A673 (cell line): ENCODE results near the gene CNTROB. TPM values are rescaled to one million over a fixed set of nuclear protein-coding genes. Genes with fewer than 3 reads are reported as not detected.

Experiments used
- Bru-seq: library from RNA; stranded (reverse); fragments of 400-500 nt; gene quantifications from one replicate; lab custom pipeline; 2021; lab: Mats Ljungman, UMichigan
- BruChase-seq, 2 experiments: library from RNA; stranded (reverse); fragments of 400-500 nt; gene quantifications; one replicate each; lab custom pipeline; 2021; lab: Mats Ljungman, UMichigan
- BruUV-seq: library from RNA; stranded (reverse); fragments of 400-500 nt; replicated peaks from 2 replicates; lab custom pipeline; 2021; lab: Mats Ljungman, UMichigan
- CTCF ChIA-PET: fragments of 300-600 bp; sonication (Branson Sonifier 250); formaldehyde crosslinking; loops from one replicate; lab custom pipeline; 2022; ENCODE audit warnings: antibody characterized with exemption; lab: Charles Lee
- POLR2A ChIA-PET: fragments of 300-600 bp; sonication (Branson Sonifier 250); formaldehyde crosslinking; loops from one replicate; lab custom pipeline; 2022; ENCODE audit warnings: antibody characterized with exemption; ENCODE audit not compliant: low non-redundant PET; lab: Charles Lee
- DNase-seq: peaks from one replicate; pipeline ENCODE4 v3.0.0-alpha.2; 2015; ENCODE audit warnings: low spot score
- H3K27ac ChIP-seq: fragments of 200-600 bp; sonication (generic); 2 replicates; pipeline ENCODE4 v1.5.1; 2016; ENCODE audit warnings: mixed run types, low read depth, mild to moderate bottlenecking, mixed read lengths, antibody characterized with exemption, low read length; ENCODE audit not compliant: poor library complexity, severe bottlenecking
- H3K27me3 ChIP-seq: fragments of 200-600 bp; sonication (generic); replicated peaks from 2 replicates; pipeline ENCODE4 v1.6.1; 2017; ENCODE audit warnings: mixed run types, low read depth, mild to moderate bottlenecking, mixed read lengths, antibody characterized with exemption, low read length; ENCODE audit not compliant: insufficient read depth, poor library complexity
- H3K36me3 ChIP-seq: fragments of 200-600 bp; sonication (generic); 2 replicates; pipeline ENCODE4 v1.6.1; 2016; ENCODE audit warnings: mixed run types, mild to moderate bottlenecking, mixed read lengths, antibody characterized with exemption, low read length; ENCODE audit not compliant: insufficient read depth, poor library complexity, severe bottlenecking
- H3K4me1 ChIP-seq: fragments of 200-600 bp; sonication (generic); 2 replicates; pipeline ENCODE4 v1.6.1; 2017; ENCODE audit warnings: mixed run types, mild to moderate bottlenecking, mixed read lengths, antibody characterized with exemption, low read length; ENCODE audit not compliant: insufficient read depth, poor library complexity, severe bottlenecking
- H3K4me3 ChIP-seq: fragments of 200-600 bp; sonication (generic); 2 replicates; pipeline ENCODE4 v1.5.1; 2016; ENCODE audit warnings: low read depth, mixed run types, mild to moderate bottlenecking, mixed read lengths, low read length; ENCODE audit not compliant: poor library complexity, severe bottlenecking
- H3K9me3 ChIP-seq: fragments of 200-600 bp; sonication (generic); 2 replicates; pipeline ENCODE4 v1.6.1; 2016; ENCODE audit warnings: mixed run types, low read depth, mild to moderate bottlenecking, mixed read lengths, antibody characterized with exemption, low read length; ENCODE audit not compliant: poor library complexity, severe bottlenecking
- CTCF ChIP-seq: fragments of 300-800, 200-600 bp; sonication (generic); conservative IDR thresholded peaks from 2 replicates; pipeline ENCODE4 v1.5.1; 2017; ENCODE audit warnings: low read depth, mild to moderate bottlenecking, antibody characterized with exemption, low read length, moderate library complexity, mixed read lengths
- EZH2 ChIP-seq: fragments of 200-600 bp; sonication (generic); IDR thresholded peaks from 2 replicates; pipeline ENCODE4 v1.6.1; 2017; ENCODE audit warnings: borderline replicate concordance, low read depth, mild to moderate bottlenecking, mixed read lengths, antibody characterized with exemption, low read length; ENCODE audit not compliant: poor library complexity, severe bottlenecking
- intact Hi-C: fragments of 100-400 bp; cut with micrococcal nuclease; formaldehyde crosslinking; loops from one replicate; pipeline ENCODE4 v1.10.0; 2022; ENCODE audit not compliant: unreplicated experiment
- long read RNA-seq: library from polyadenylated mRNA; stranded (forward); transcript quantifications from one replicate; pipeline ENCODE4 v2.0.0, GENCODE V29; 2022
- total RNA-seq: library from RNA; stranded (reverse); gene quantifications from 2 replicates; pipeline ENCODE4 v1.2.3, GENCODE V29; 2021

Gene CNTROB
- 72.3 and 79.9 TPM in 2 replicates for total RNA-seq
- percentile 69 among the genes with signal in this experiment for Bru-seq, nascent RNA
- BruChase-seq, experiment 1, labeled RNA remaining after a 2-hour chase, result percentile 78 among the genes with signal in this experiment
- percentile 85 among the genes with signal in this experiment for BruChase-seq, experiment 2, labeled RNA remaining after a 6-hour chase
- long read RNA-seq, transcript CNTROB-202 (19 exons, 3,705 nt), result major isoform, 31 of 94 reads
- long read RNA-seq, transcript CNTROB-203 (19 exons, 2,783 nt), result minor isoform, 20 of 94 reads
- long read RNA-seq, partial matches to known transcripts, result 7 of 94 reads
- long read RNA-seq, other reads (novel, unspliced or antisense), result 36 of 94 reads

GRCh38 chr17:7931709-7932482, at the start of gene CNTROB, which contains the start of gene TRAPPC1:
TSS of gene CNTROB (plus strand) at chr17:7932206. CDS start at chr17:7933080, 874 bp downstream.
TSS of gene TRAPPC1 (minus strand) at chr17:7931946. CDS start at chr17:7931829, 117 bp downstream.
- intact Hi-C loops, result loop anchor here (5.0 kb wide), 2 partner anchors 45 to 185 kb away; partner anchors contain the start of genes ALOXE3 and CHD3
- POLR2A ChIA-PET, result interaction anchor here (0.6 kb wide), 2 partner anchors 9 to 356 kb away, joined by 3 to 5 read pairs; no protein-coding TSS in a partner anchor

GRCh38 chr17:7882629-7883028, 49.4 kb upstream of the CNTROB start:
- CTCF ChIA-PET, result no interaction called here
- POLR2A ChIA-PET, result interaction anchor here (0.6 kb wide), 1 partner anchor 236 kb away, joined by 3 read pairs; no protein-coding TSS in a partner anchor

More at GRCh38 chr17:7931709-7932482, at the start of gene CNTROB, which contains the start of gene TRAPPC1:
- Histone ChIP-seq H3K9me3 (no peaks in the 10 kb centered on the region), H3K4me1 (peaks cover 23% of the 10 kb centered on the region), H3K36me3 (peaks cover 22% of the 10 kb centered on the region), H3K27ac (peak within 1 kb of the TSS; percentile 88), H3K4me3 (peak within 1 kb of the TSS; percentile 68), H3K27me3 (no peaks in the 10 kb centered on the region)
- BruUV-seq, result no TSS peak
- peak; percentile 100 for DNase-seq
- TF ChIP-seq EZH2 (no peak), CTCF (no peak)
- CTCF ChIA-PET, result interaction anchor here (0.6 to 0.7 kb wide), 3 partner anchors 38 to 109 kb away, joined by 3 to 11 read pairs (median 3); no protein-coding TSS in a partner anchor

More at GRCh38 chr17:7882629-7883028, 49.4 kb upstream of the CNTROB start:
- intact Hi-C loops, result no loop called here
- H3K4me1 ChIP-seq, result peaks cover 25% of the 10 kb centered on the region
- no peak overlapping the region for H3K4me3 ChIP-seq
- H3K9me3 ChIP-seq, result no peaks in the 10 kb centered on the region
- no peak for TF ChIP-seq CTCF
- TF ChIP-seq EZH2, result no peak
- no peaks in the 10 kb centered on the region for H3K27me3 ChIP-seq
- H3K36me3 ChIP-seq, result peaks cover 7% of the 10 kb centered on the region
- BruUV-seq, result no TSS peak
- peak overlapping the region; percentile 68 for H3K27ac ChIP-seq
- DNase-seq, result no peak
